ENCODE results near the gene ADGRD2.

ADGRD2 gene

DNA sequence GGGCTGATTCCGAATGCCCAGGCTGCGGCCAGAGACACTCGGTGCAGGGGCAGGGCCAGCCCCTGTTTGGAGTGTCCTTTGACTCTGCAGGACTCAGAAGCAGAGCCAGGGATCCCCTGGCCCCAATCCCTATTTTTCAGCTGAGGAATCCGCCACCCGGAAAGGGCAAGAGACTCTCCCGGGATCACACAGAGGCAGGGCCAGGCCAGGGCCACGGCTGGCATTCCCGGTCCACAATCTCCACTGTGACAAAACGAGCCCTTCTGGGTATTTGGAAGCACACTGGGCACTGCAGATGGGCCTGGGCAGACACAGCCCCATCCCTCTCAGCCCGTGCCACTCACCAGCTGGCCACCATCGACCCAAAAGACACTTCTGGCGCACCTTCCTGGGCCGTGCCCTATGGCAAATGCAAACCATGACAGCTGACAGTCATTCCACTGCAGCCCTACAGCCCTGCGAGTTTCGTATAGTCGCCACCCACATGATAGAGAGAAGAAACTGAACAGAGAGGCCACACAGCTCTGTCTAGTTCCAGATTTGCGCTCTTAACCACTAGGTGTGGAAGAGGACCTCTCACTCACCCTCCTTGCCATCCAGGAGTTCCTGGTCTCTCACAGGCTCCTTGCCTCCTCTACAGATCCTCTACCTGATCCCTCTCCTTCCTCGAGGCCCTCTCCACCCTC, 43.7 kb downstream of the ADGRD2 start:
- H3K27ac ChIP-seq (ENCODE audit: insufficient read depth, low read length, poor library complexity, severe bottlenecking): no peak overlapping the region
- DNase-seq: no peak
- no peaks in the 10 kb centered on the region for H3K27me3 ChIP-seq (replicated peaks; ENCODE audit: control insufficient read depth, insufficient read depth, low read length, poor library complexity, severe bottlenecking)
- no peaks in the 10 kb centered on the region for H3K9me3 ChIP-seq (ENCODE audit: control insufficient read depth, low read length)
- H3K4me1 ChIP-seq (ENCODE audit: control insufficient read depth, insufficient read depth, low read length, poor library complexity, severe bottlenecking): peaks cover 4% of the 10 kb centered on the region
- H3K36me3 ChIP-seq (ENCODE audit: control insufficient read depth, insufficient read depth, low read length): no peaks in the 10 kb centered on the region
- no peak overlapping the region for H3K4me3 ChIP-seq (ENCODE audit: insufficient read depth, low read depth, low read length, poor library complexity, severe bottlenecking)

DNA sequence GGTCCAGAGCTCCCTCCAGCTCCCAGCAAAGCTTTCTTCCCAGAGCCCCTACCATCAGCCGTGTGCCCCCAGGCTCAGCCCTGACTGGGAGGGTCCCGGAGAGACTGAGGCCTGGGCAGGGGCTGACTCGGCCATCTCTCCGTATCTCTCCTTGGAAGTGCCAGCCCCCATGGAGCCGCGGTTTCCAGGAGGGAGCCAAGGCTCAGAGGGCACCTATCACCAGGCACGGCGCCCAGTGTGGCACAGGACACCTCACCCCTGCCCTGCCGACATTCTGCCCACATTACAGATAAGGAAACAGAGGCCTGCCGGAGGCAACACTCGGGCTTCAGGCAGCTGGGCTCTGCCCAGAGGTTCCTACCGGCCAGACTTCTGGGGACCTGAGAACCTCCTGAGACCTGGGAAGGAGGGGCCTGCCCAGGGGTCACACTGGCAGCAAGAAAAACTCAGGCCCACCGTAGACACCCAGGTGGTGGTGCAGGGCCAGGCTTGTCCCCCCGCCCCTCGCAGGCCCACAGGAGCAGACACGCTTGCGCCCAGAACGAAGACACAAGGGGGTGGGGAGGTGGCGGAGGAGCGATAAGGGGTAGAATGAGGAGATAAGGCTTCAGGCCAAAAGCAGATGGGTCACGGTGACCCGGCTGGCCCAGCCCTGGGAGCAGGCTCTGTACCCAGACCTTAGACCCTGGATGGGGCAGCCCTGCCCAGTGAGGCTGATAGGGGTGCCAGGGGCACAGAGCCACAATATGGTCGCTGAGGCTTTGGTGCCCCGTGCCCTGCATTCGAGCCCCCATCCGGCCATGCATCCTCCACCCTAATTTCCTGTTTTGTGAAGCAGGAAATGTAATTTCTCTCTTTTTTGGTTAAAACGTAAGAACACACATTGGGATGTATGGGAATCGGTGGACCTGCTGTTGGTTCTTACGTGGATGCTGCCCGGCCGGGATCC, 45.1 kb downstream of the ADGRD2 start:
- H3K4me1 ChIP-seq (ENCODE audit: control insufficient read depth, insufficient read depth, low read length, poor library complexity, severe bottlenecking): peaks cover 4% of the 10 kb centered on the region
- DNase-seq: no peak
- no peaks in the 10 kb centered on the region for H3K9me3 ChIP-seq (ENCODE audit: control insufficient read depth, low read length)
- no peaks in the 10 kb centered on the region for H3K27me3 ChIP-seq (replicated peaks; ENCODE audit: control insufficient read depth, insufficient read depth, low read length, poor library complexity, severe bottlenecking)
- no peak overlapping the region for H3K27ac ChIP-seq (ENCODE audit: insufficient read depth, low read length, poor library complexity, severe bottlenecking)
- no peak overlapping the region for H3K4me3 ChIP-seq (ENCODE audit: insufficient read depth, low read depth, low read length, poor library complexity, severe bottlenecking)
- H3K36me3 ChIP-seq (ENCODE audit: control insufficient read depth, insufficient read depth, low read length): no peaks in the 10 kb centered on the region

DNA sequence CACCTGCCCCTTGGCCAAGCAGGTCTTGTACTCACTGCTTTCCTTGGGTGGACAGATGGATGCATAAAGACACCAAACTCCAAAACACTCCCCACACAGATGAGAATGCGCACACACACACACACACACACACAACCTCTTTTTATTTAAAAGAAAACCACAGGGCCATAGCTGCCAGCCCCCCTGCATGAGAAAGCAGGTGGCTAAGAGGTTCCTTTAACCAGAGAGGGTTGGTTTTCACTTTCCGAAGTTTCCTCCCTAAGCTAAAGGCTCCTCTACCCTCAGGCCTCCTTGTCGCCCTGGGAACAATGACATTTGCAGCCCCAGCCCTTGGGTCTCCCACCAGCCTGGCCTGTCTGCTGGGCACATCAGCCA, 45.8 kb downstream of the ADGRD2 start:
- Histone ChIP-seq H3K27me3 (replicated peaks; ENCODE audit: control insufficient read depth, insufficient read depth, low read length, poor library complexity, severe bottlenecking) (no peaks in the 10 kb centered on the region), H3K27ac (ENCODE audit: insufficient read depth, low read length, poor library complexity, severe bottlenecking) (no peak overlapping the region), H3K4me3 (ENCODE audit: insufficient read depth, low read depth, low read length, poor library complexity, severe bottlenecking) (no peak overlapping the region), H3K36me3 (ENCODE audit: control insufficient read depth, insufficient read depth, low read length) (no peaks in the 10 kb centered on the region), H3K9me3 (ENCODE audit: control insufficient read depth, low read length) (no peaks in the 10 kb centered on the region), H3K4me1 (ENCODE audit: control insufficient read depth, insufficient read depth, low read length, poor library complexity, severe bottlenecking) (peaks cover 4% of the 10 kb centered on the region)
- DNase-seq: no peak

DNA sequence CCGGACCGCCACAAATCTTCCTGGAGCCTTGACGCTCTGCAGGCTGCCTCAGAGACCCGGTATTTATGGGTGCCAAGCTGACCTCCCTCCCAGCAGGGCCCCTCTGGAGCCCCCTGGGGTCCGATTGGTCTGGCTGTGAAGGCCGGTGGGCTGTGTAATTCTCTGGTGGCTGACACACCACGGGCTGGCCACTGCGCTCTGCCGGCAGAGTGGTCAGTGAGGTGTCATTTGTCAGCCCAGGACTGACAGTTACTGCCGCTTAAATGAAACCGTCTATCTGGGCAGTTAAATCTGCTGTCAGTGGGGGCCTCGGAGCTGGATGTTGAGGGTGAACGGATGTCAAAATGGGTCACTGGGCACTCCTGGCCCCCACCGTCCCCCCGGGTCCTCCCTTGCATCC, 46.2 kb downstream of the ADGRD2 start:
- no peak for DNase-seq
- Histone ChIP-seq H3K9me3 (ENCODE audit: control insufficient read depth, low read length) (no peaks in the 10 kb centered on the region), H3K4me3 (ENCODE audit: insufficient read depth, low read depth, low read length, poor library complexity, severe bottlenecking) (no peak overlapping the region), H3K4me1 (ENCODE audit: control insufficient read depth, insufficient read depth, low read length, poor library complexity, severe bottlenecking) (peaks cover 4% of the 10 kb centered on the region), H3K36me3 (ENCODE audit: control insufficient read depth, insufficient read depth, low read length) (no peaks in the 10 kb centered on the region), H3K27ac (ENCODE audit: insufficient read depth, low read length, poor library complexity, severe bottlenecking) (no peak overlapping the region), H3K27me3 (replicated peaks; ENCODE audit: control insufficient read depth, insufficient read depth, low read length, poor library complexity, severe bottlenecking) (no peaks in the 10 kb centered on the region)

DNA sequence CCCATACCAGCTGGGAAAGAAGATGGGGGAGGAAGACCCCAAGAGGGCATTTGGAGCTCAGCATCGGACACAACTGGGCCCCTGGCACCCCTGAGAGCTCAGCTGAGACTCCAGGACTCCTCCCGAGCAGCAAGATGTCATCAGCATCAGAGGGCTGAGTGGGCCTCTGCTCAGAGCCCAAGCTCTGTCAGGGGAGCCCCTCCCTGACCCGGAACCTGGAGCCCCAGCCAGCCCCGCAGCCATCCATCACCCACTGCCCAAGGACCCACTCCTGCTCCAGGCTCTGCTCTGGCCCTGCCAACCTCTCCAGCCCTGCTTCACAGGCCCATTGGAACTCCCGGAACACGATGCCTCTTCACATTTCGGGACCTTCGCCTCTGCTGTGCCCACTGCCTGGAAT, 47.2 kb downstream of the ADGRD2 start:
- no peaks in the 10 kb centered on the region for H3K9me3 ChIP-seq (ENCODE audit: control insufficient read depth, low read length)
- no peak overlapping the region for H3K4me3 ChIP-seq (ENCODE audit: insufficient read depth, low read depth, low read length, poor library complexity, severe bottlenecking)
- no peaks in the 10 kb centered on the region for H3K27me3 ChIP-seq (replicated peaks; ENCODE audit: control insufficient read depth, insufficient read depth, low read length, poor library complexity, severe bottlenecking)
- DNase-seq: no peak
- no peak overlapping the region for H3K27ac ChIP-seq (ENCODE audit: insufficient read depth, low read length, poor library complexity, severe bottlenecking)
- no peaks in the 10 kb centered on the region for H3K36me3 ChIP-seq (ENCODE audit: control insufficient read depth, insufficient read depth, low read length)
- peaks cover 4% of the 10 kb centered on the region for H3K4me1 ChIP-seq (ENCODE audit: control insufficient read depth, insufficient read depth, low read length, poor library complexity, severe bottlenecking)

DNA sequence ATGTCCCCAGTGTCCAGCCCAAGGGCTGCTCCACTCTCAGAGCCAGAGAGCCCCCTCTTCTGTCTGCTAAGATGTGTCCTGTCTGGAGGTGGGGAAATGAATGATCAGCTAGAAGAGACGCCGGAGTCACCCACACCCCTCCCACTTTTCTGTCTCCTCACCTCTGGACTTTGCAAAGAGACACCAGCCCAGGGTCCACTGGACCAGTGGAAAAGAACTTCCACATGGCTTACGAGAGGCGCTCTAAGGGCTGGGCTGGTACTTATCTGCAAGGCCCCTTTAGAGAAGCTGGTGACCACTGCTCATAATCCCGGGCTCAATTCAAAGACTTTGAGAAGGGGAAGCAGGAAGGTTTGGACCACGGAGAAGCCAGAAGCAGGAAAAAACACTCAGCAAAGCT, 47.8 kb downstream of the ADGRD2 start:
- no peak overlapping the region for H3K4me3 ChIP-seq (ENCODE audit: insufficient read depth, low read depth, low read length, poor library complexity, severe bottlenecking)
- no peaks in the 10 kb centered on the region for H3K27me3 ChIP-seq (replicated peaks; ENCODE audit: control insufficient read depth, insufficient read depth, low read length, poor library complexity, severe bottlenecking)
- no peaks in the 10 kb centered on the region for H3K36me3 ChIP-seq (ENCODE audit: control insufficient read depth, insufficient read depth, low read length)

DNA sequence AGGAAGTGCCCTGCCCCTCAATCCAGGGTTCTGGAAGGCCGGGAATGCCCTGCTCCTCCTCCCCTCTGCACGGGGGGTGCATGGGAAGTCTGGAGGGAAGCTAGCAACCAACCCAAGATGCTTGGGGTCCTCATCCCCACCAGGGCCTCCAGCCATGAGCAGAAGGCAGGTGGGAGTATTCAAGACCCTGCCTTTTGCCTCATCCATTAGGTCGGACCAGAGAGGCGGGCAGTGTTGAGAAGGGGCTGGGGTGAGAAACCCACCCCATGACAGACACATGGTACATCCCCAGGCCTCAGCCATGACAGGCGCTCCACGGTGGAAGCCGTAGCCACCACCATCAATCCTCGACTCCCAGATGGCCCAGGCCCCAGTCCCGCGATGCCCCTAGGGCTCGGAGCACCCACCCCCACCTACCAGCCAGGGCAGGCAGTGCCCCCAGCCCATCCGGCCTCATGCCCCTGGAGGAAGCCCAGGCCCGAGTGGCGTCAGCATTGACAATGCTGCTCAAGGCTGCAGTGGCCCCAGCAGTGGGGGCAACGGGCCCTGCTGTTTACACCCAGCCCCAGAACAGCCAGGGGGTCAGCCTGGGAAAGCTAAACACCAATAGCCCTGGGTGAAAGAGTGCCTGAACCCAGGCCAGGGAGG, 48.4 kb downstream of the ADGRD2 start:
- no peaks in the 10 kb centered on the region for H3K36me3 ChIP-seq (ENCODE audit: control insufficient read depth, insufficient read depth, low read length)
- no peaks in the 10 kb centered on the region for H3K9me3 ChIP-seq (ENCODE audit: control insufficient read depth, low read length)
- no peak overlapping the region for H3K4me3 ChIP-seq (ENCODE audit: insufficient read depth, low read depth, low read length, poor library complexity, severe bottlenecking)
- H3K27me3 ChIP-seq (replicated peaks; ENCODE audit: control insufficient read depth, insufficient read depth, low read length, poor library complexity, severe bottlenecking): peaks cover 2% of the 10 kb centered on the region
- peaks cover 6% of the 10 kb centered on the region for H3K4me1 ChIP-seq (ENCODE audit: control insufficient read depth, insufficient read depth, low read length, poor library complexity, severe bottlenecking)
- DNase-seq: no peak
- no peak overlapping the region for H3K27ac ChIP-seq (ENCODE audit: insufficient read depth, low read length, poor library complexity, severe bottlenecking)

More for the DNA sequence above, 47.8 kb downstream of the ADGRD2 start:
- Histone ChIP-seq H3K27ac (ENCODE audit: insufficient read depth, low read length, poor library complexity, severe bottlenecking) (no peak overlapping the region), H3K4me1 (ENCODE audit: control insufficient read depth, insufficient read depth, low read length, poor library complexity, severe bottlenecking) (peaks cover 4% of the 10 kb centered on the region), H3K9me3 (ENCODE audit: control insufficient read depth, low read length) (no peaks in the 10 kb centered on the region)
- no peak for DNase-seq

DNA sequence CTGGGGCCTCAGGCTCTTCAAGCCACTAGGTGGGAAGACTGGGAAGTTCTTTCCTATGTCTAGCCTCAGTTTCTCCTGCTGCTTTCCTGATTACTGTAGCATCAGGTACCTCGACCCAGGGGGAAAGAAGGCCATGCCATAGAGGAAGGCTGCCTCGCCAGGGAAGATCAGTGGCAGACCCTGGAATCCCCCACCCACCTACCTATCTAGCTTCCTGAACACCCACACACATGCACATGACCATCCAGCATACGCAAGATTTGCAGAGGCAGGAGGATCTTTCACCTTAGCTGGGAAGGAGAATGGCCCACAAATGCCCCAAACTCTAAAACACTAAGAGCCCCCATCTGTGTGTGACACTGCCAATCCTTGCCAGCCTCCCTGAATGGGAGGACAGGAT, 49.0 kb downstream of the ADGRD2 start:
- H3K9me3 ChIP-seq (ENCODE audit: control insufficient read depth, low read length): no peaks in the 10 kb centered on the region

DNA sequence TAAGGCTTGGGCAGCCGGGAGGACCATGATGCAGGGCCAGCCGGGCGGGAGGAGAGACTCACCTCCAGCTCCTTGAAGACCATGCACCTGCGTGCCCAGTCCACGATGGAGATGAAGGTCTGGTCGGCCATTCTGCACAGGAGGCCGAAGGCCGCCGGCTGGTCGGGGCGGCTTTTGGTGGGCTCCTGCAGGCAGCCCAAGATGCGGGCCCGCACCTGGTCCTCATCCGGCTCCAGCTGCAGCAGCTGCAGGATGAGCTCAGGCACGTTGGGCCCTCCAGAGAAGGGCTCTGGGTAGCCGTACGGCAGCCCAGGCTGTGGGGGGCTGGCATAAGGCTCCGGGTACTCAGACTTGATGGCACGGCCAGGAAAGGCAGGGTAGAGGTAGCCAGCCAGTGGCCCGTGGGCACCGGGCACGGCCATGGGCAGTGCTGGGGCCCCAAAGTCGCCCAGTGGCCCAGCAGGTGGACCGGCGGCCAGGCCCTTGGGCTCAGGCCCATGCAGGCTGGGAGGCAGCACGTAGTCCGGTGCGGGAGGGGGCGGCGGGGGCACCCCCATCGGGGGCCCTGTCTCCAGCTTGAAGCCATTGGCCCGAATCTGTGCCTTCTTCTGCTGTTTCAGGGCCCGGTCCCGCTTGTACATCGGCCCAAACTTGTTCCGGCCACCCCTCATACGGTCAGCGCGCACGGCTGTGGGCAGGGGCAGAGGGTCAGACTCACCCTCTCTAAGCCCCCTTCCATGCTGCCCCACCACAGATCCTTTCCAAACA, 50.0 kb downstream of the ADGRD2 start:
- DNase-seq: no peak
- Histone ChIP-seq H3K27ac (ENCODE audit: insufficient read depth, low read length, poor library complexity, severe bottlenecking) (no peak overlapping the region), H3K27me3 (replicated peaks; ENCODE audit: control insufficient read depth, insufficient read depth, low read length, poor library complexity, severe bottlenecking) (peaks cover 10% of the 10 kb centered on the region), H3K9me3 (ENCODE audit: control insufficient read depth, low read length) (no peaks in the 10 kb centered on the region), H3K36me3 (ENCODE audit: control insufficient read depth, insufficient read depth, low read length) (no peaks in the 10 kb centered on the region), H3K4me3 (ENCODE audit: insufficient read depth, low read depth, low read length, poor library complexity, severe bottlenecking) (no peak overlapping the region), H3K4me1 (ENCODE audit: control insufficient read depth, insufficient read depth, low read length, poor library complexity, severe bottlenecking) (peaks cover 13% of the 10 kb centered on the region)

More for the DNA sequence above, 49.0 kb downstream of the ADGRD2 start:
- peaks cover 8% of the 10 kb centered on the region for H3K27me3 ChIP-seq (replicated peaks; ENCODE audit: control insufficient read depth, insufficient read depth, low read length, poor library complexity, severe bottlenecking)
- peaks cover 12% of the 10 kb centered on the region for H3K4me1 ChIP-seq (ENCODE audit: control insufficient read depth, insufficient read depth, low read length, poor library complexity, severe bottlenecking)
- no peaks in the 10 kb centered on the region for H3K36me3 ChIP-seq (ENCODE audit: control insufficient read depth, insufficient read depth, low read length)
- no peak overlapping the region for H3K4me3 ChIP-seq (ENCODE audit: insufficient read depth, low read depth, low read length, poor library complexity, severe bottlenecking)
- H3K27ac ChIP-seq (ENCODE audit: insufficient read depth, low read length, poor library complexity, severe bottlenecking): no peak overlapping the region
- DNase-seq: no peak
